Testis (tissue), 3 donors: ENCODE measurements around the gene MAML2. TPM values are rescaled to one million over a fixed set of nuclear protein-coding genes. Genes with fewer than 3 reads are reported as not detected.

ENCODE experiments used
- DNase-seq: peaks from one replicate; pipeline ENCODE4 v3.0.0-alpha.2; 2019
- H3K27ac ChIP-seq, 2 donors: fragments of 200-600 bp; sonication (generic); one replicate each; pipeline ENCODE4 v1.5.1; 2019
- H3K27me3 ChIP-seq: fragments of 200-600 bp; sonication (generic); one replicate; pipeline ENCODE4 v1.5.1; 2019
- H3K36me3 ChIP-seq: fragments of 200-600 bp; sonication (generic); one replicate; pipeline ENCODE4 v1.5.1; 2017; ENCODE audit warnings: low read depth; ENCODE audit errors: missing control alignments
- H3K4me1 ChIP-seq: fragments of 200-600 bp; sonication (generic); one replicate; pipeline ENCODE4 v1.5.1; 2019
- H3K4me3 ChIP-seq, 2 donors: fragments of 200-600 bp; sonication (generic); one replicate each; pipeline ENCODE4 v1.5.1; 2017 to 2019
- H3K9me3 ChIP-seq: fragments of 200-600 bp; sonication (generic); one replicate; pipeline ENCODE4 v1.5.1; 2017
- POLR2A ChIP-seq: fragments of 450-650 bp; IDR thresholded peaks from one replicate; pipeline ENCODE4 v1.6.1; 2017; ENCODE audit warnings: antibody characterized with exemption, mild to moderate bottlenecking, moderate library complexity
- WGBS, 2 donors: methylation state at CpG; one replicate each; pipeline ENCODE4 v1.1.5; 2018; 5-methylcytosine and 5-hydroxymethylcytosine counted together
- intact Hi-C: fragments of 100-400 bp; cut with DNase I; formaldehyde crosslinking; loops from one replicate; pipeline ENCODE4 v1.15.1; 2023; ENCODE audit warnings: low total_unique reads
- polyA plus RNA-seq: library from polyadenylated mRNA; stranded (reverse); fragments of 350-450 nt; fragmentation: Illumina TruSeq; extraction: RNeasy Lipid Tissue Mini Kit (QIAGEN cat#74804); gene quantifications from one replicate; pipeline ENCODE4 v1.2.3, GENCODE V29; 2014; ENCODE audit warnings: low read depth, low replicate concordance; ENCODE audit not compliant: insufficient read depth
- total RNA-seq, 2 donors: library from RNA; depleted of rRNA; stranded (reverse); fragments of >200 nt; gene quantifications; one replicate each; pipeline ENCODE4 v1.2.3, GENCODE V29; 2016
- TF ChIP-seq, protein P1 (sequence below), 3 experiments: fragments of 450-650 bp in 2 of 3; fragments of 200-600 bp in 1 of 3; sonication (generic) in 1 of 3; IDR thresholded peaks; one replicate each; pipeline ENCODE4 v1.5.1; 2016 to 2019; ENCODE audit warnings: antibody characterized with exemption in 3 of 3, mild to moderate bottlenecking in 2 of 3, moderate library complexity in 1 of 3

Gene MAML2
- total and polyA plus RNA-seq, 3 donors from 2014 or later: 5.1 to 23.6 (median 17.6) TPM

DNA sequence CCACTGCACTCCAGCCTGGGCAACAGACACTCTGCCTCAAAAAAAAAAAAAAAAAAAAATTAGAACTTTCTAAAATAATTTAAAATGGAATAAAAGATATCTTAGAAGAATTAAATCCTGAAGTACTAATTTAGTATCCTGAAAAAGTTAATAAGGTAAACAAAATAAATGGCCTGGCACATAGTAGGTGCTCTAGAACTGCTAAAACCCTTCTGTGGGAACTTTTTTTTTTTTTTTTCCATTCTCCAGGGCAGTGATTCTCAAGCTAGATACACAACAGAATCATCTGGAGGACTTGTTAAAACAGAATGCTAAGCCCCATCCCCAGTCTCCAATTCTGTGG, 65.3 kb downstream of the MAML2 start:
- TF ChIP-seq POLR2A: no peak
- TF ChIP-seq, protein P1, sequence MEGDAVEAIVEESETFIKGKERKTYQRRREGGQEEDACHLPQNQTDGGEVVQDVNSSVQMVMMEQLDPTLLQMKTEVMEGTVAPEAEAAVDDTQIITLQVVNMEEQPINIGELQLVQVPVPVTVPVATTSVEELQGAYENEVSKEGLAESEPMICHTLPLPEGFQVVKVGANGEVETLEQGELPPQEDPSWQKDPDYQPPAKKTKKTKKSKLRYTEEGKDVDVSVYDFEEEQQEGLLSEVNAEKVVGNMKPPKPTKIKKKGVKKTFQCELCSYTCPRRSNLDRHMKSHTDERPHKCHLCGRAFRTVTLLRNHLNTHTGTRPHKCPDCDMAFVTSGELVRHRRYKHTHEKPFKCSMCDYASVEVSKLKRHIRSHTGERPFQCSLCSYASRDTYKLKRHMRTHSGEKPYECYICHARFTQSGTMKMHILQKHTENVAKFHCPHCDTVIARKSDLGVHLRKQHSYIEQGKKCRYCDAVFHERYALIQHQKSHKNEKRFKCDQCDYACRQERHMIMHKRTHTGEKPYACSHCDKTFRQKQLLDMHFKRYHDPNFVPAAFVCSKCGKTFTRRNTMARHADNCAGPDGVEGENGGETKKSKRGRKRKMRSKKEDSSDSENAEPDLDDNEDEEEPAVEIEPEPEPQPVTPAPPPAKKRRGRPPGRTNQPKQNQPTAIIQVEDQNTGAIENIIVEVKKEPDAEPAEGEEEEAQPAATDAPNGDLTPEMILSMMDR (IDR thresholded peaks at IDR 0.05): no peak
- Histone ChIP-seq H3K4me3 (no peak overlapping the region), H3K27ac (no peak overlapping the region), H3K4me1 (peaks cover 2% of the 10 kb centered on the region), H3K36me3 (no peaks in the 10 kb centered on the region), H3K27me3 (no peaks in the 10 kb centered on the region), H3K9me3 (no peaks in the 10 kb centered on the region)
- no peak for DNase-seq
- intact Hi-C loops: no loop called here

DNA sequence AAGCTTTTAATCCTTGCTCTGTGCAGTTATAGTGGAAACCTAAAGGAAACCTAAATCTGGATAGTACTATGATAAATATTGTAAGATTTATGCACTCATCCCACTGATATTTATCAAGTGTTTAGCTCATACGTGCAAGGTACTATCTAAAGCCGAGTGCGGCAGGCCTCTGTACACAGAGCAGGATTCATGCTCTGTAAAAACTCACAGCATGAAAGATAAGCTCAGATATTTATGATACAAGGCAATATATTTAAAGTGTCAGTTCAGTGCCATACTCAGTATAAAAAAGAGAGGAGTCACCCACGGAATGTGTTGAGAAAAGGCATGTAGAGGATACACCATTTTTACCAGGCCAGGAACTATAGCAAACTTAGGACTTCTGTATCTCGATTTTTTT, 66.2 kb downstream of the MAML2 start:
- intact Hi-C loops: no loop called here
- no peak overlapping the region for H3K27ac ChIP-seq
- TF ChIP-seq POLR2A: no peak
- no peaks in the 10 kb centered on the region for H3K27me3 ChIP-seq
- DNase-seq: no peak
- no peaks in the 10 kb centered on the region for H3K9me3 ChIP-seq
- no peak overlapping the region for H3K4me3 ChIP-seq
- peaks cover 5% of the 10 kb centered on the region for H3K4me1 ChIP-seq
- no peaks in the 10 kb centered on the region for H3K36me3 ChIP-seq
- 75 to 80% methylated on average over 5 of the region's 5 CpGs for WGBS, 2 donors

DNA sequence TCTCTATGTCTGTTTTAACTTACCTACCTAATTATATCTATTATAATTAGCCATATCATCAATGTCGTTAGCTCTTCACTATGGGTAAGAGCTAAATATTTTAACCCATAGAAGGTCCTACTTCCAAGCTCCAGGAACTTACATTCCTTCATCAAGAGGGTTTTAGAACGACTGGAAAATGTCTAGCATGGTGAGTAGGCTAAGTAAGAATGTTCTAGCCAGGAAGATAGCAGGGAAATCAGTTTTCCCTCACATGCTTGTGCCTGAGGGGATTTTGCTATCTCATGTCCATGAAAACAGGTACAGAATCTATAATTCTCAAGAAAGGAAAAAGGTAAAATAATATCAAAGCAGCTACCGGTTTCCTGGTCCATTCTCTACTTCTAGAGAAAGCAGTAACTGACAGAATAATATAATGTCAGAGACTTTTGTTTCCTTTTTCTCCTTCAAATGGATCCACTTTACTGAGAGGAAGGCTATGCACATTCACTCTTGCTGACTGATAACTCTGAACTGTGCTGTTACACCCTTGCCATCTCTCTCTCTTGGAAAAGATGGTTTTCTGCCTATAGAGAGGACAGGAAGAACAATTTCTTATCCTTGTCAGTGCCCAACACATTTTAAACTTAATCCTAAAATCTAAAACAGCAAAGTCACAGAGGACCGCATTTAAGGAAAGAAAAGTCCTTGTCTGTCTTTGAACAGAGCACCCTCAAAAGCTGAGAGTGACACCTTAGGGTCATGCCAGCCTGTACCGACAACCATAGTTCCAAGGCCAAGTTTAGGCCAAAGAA, 67.0 kb downstream of the MAML2 start:
- intact Hi-C loops: no loop called here
- H3K9me3 ChIP-seq: no peaks in the 10 kb centered on the region
- H3K36me3 ChIP-seq: no peaks in the 10 kb centered on the region
- DNase-seq: no peak
- no peak overlapping the region for H3K4me3 ChIP-seq
- no peaks in the 10 kb centered on the region for H3K27me3 ChIP-seq
- peaks cover 5% of the 10 kb centered on the region for H3K4me1 ChIP-seq
- no peak overlapping the region for H3K27ac ChIP-seq
- TF ChIP-seq POLR2A: no peak
- TF ChIP-seq, protein P1 (IDR thresholded peaks at IDR 0.05): no peak
- WGBS, 2 donors: 68% methylated on average over 5 of the region's 5 CpGs

DNA sequence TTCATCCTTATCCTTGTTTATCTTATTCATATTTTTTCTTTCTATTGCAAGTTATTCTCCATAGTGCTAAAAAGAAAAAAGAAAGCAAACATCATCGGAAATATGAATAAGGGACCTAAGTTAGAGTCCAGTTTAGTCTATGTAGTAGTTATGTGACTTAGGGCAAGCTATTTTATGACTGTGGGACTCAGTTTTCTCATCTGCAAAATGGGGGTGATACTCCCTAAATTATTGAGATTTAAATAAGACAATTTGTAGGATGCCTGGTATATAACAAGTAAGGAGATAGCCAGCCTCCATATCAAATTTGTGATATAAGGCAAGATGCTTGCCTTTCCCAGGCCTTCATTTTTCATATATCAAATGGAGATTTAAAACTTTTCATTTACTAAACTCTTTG, 69.5 kb downstream of the MAML2 start:
- no peaks in the 10 kb centered on the region for H3K36me3 ChIP-seq
- no peaks in the 10 kb centered on the region for H3K9me3 ChIP-seq
- no peaks in the 10 kb centered on the region for H3K27me3 ChIP-seq
- no peak overlapping the region for H3K4me3 ChIP-seq
- DNase-seq: no peak
- H3K27ac ChIP-seq: no peak overlapping the region
- no peak for TF ChIP-seq POLR2A
- TF ChIP-seq, protein P1 (IDR thresholded peaks at IDR 0.05): no peak
- WGBS, 2 donors: 80 to 81% methylated on average over 1 of the region's 1 CpG
- intact Hi-C loops: no loop called here
- peaks cover 5% of the 10 kb centered on the region for H3K4me1 ChIP-seq

DNA sequence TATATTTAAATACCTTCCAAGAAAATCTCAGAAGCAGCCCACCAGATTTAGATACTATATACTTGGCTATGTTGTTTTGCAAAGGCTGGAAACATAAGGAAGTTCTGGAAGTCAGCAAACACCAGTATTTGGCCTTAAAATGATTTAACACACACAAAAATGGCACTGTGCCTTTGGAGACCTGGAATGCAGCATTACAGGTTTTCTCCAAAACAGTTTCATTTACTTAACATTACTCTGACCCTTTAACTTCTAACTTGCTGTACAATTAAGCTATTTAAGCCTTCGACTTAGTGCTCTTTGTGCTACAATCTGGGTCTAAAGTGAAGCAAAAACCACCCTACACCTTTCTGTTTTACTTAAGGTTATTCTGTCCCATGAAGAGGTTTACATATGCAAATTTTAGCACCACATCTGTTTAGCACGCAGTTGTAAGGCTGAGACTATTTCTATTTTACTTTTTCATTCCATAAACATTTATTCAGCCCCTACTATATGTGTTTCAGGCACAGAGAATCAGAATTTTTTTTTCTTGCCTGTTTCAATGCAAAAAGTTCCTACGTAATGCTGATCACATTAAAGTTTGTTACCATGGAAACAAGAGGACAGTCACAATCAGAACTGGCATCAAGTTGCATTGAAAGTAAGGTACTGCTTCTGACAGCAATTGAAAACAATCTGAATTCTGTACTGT, 70.3 kb downstream of the MAML2 start:
- no peak overlapping the region for H3K27ac ChIP-seq
- H3K9me3 ChIP-seq: no peaks in the 10 kb centered on the region
- H3K4me1 ChIP-seq: peaks cover 6% of the 10 kb centered on the region
- TF ChIP-seq POLR2A: no peak
- TF ChIP-seq, protein P1 (IDR thresholded peaks at IDR 0.05): no peak
- H3K27me3 ChIP-seq: no peaks in the 10 kb centered on the region
- no peaks in the 10 kb centered on the region for H3K36me3 ChIP-seq
- H3K4me3 ChIP-seq: no peak overlapping the region
- intact Hi-C loops: no loop called here
- DNase-seq: no peak
- 76 to 78% methylated on average over 3 of the region's 3 CpGs for WGBS, 2 donors
